Left colon (tissue), 2 donors: ENCODE measurements around the gene GOLGA8M. TPM values are rescaled to one million over a fixed set of nuclear protein-coding genes. Genes with fewer than 3 reads are reported as not detected.
A peak's percentile ranks its signal among the peaks of the same experiment; 100 is the strongest.
"Not testable (repeated sequence)": the region's sequence is repeated elsewhere in the genome, so short reads cannot be mapped to it uniquely, and the experiment has no call there.

Experiments used
- ATAC-seq: fragments of 200-7000 bp; cut with Tn5 transposase; one replicate; pipeline ENCODE4 v1.9.1; 2020; ENCODE audit warnings: mild to moderate bottlenecking, moderate library complexity
- DNase-seq, 2 donors: peaks; one replicate each; pipeline ENCODE4 v3.0.0-alpha.2; 2020
- intact Hi-C, 2 donors: fragments of 100-400 bp; cut with DNase I in 1 of 2; cut with micrococcal nuclease in 1 of 2; formaldehyde crosslinking; loops; one replicate each; pipeline versions ENCODE4 v1.11.2 to v1.14.0; 2022; cut with DNase I, micrococcal nuclease
- long read RNA-seq: library from polyadenylated mRNA; unstranded; transcript quantifications from one replicate; pipeline ENCODE4 v2.0.0, GENCODE V29; 2021
- total RNA-seq, 2 donors: library from RNA; stranded (reverse); fragmentation: NEBNext Ultra II Directional; extraction: Animal tissue kit (Norgen Biotek cat#: 25700); gene quantifications; one replicate each; pipeline ENCODE4 v1.2.1, GENCODE V29; 2021
- donor health status: DM: no; HTN: no; CAD: no.
- donor health status: DM: yes; HTN: yes; CAD: no.

GOLGA8M gene
- 1 to 10 TPM in 1 of 2 donors, not detected in 1; 1.1 TPM for total RNA-seq
- long read RNA-seq, result 0 reads

GRCh38 chr15:28712270-28712669 is at the start of gene GOLGA8M:
TSS of gene GOLGA8M (minus strand) at chr15:28712421. CDS start at chr15:28712323, 98 bp downstream.
- ATAC-seq, DNase-seq, intact Hi-C loops: not testable (repeated sequence)

- ATAC-seq, intact Hi-C loops, DNase-seq: not testable (repeated sequence)
Observed at GRCh38 chr15:28742890-28743289, 30.7 kb upstream of the GOLGA8M start.

GRCh38 chr15:28738590-28739292 is 26.5 kb upstream of the GOLGA8M start:
- intact Hi-C loops, ATAC-seq, DNase-seq: not testable (repeated sequence)

GRCh38 chr15:28738200-28738561 is 26.0 kb upstream of the GOLGA8M start:
- intact Hi-C loops, DNase-seq: not testable (repeated sequence)
- peak; percentile 24 for ATAC-seq

GRCh38 chr15:28737521-28738199 is 25.4 kb upstream of the GOLGA8M start:
- peak in 1 of 2 donors; percentile 19 for DNase-seq

GRCh38 chr15:28728061-28728460 is 15.8 kb upstream of the GOLGA8M start:
- ATAC-seq, DNase-seq, intact Hi-C loops: not testable (repeated sequence)

More at GRCh38 chr15:28737521-28738199, 25.4 kb upstream of the GOLGA8M start:
- intact Hi-C loops, result not testable (repeated sequence)
- ATAC-seq, result peak; percentile 77

GRCh38 chr15:28727026-28727425 is 14.8 kb upstream of the GOLGA8M start:
- DNase-seq, intact Hi-C loops, ATAC-seq: not testable (repeated sequence)

GRCh38 chr15:28726102-28726501 is 13.9 kb upstream of the GOLGA8M start:
- intact Hi-C loops, result no loop called here
- DNase-seq (no peak), ATAC-seq (no peak)

GRCh38 chr15:28725556-28725955 is 13.3 kb upstream of the GOLGA8M start:
- intact Hi-C loops, result no loop called here
- ATAC-seq (no peak), DNase-seq (no peak)

GRCh38 chr15:28723986-28724385 is 11.8 kb upstream of the GOLGA8M start:
- DNase-seq, intact Hi-C loops, ATAC-seq: not testable (repeated sequence)

GRCh38 chr15:28719626-28720025 is 7.4 kb upstream of the GOLGA8M start:
- DNase-seq, ATAC-seq, intact Hi-C loops: not testable (repeated sequence)

- ATAC-seq, intact Hi-C loops, DNase-seq: not testable (repeated sequence)
Observed at GRCh38 chr15:28718576-28718975, 6.4 kb upstream of the GOLGA8M start.

- ATAC-seq, DNase-seq, intact Hi-C loops: not testable (repeated sequence)
Observed at GRCh38 chr15:28714176-28714575, 2.0 kb upstream of the GOLGA8M start.

GRCh38 chr15:28703927-28704326 is 8.3 kb downstream of the GOLGA8M start:
- DNase-seq, intact Hi-C loops, ATAC-seq: not testable (repeated sequence)

GRCh38 chr15:28702427-28702826 is 9.8 kb downstream of the GOLGA8M start:
- DNase-seq, intact Hi-C loops, ATAC-seq: not testable (repeated sequence)

GRCh38 chr15:28694006-28694751 is 18.0 kb downstream of the GOLGA8M start:
- ATAC-seq, intact Hi-C loops, DNase-seq: not testable (repeated sequence)

GRCh38 chr15:28693021-28693420 is 19.2 kb downstream of the GOLGA8M start:
- intact Hi-C loops, DNase-seq, ATAC-seq: not testable (repeated sequence)

GRCh38 chr15:28673533-28673932 is 38.7 kb downstream of the GOLGA8M start:
- ATAC-seq, DNase-seq, intact Hi-C loops: not testable (repeated sequence)

- DNase-seq, ATAC-seq, intact Hi-C loops: not testable (repeated sequence)
Observed at GRCh38 chr15:28672122-28672521, 40.1 kb downstream of the GOLGA8M start.
